Mesenchymal stem cell (in vitro differentiated cells and primary cell): Measurements from ENCODE around the gene CRYBG1.

ENCODE experiments used
- DNase-seq: peaks from one replicate; pipeline ENCODE4 v3.0.0-alpha.2; 2013
- H2AFZ ChIP-seq: one replicate; pipeline ENCODE4 v1.6.1; 2013; ENCODE audit warnings: low read depth, mild to moderate bottlenecking, control low read depth, inconsistent platforms, low read length, moderate library complexity
- H2AK5ac ChIP-seq: 2 replicates; pipeline ENCODE4 v1.6.1; 2013; ENCODE audit warnings: low read length, moderate library complexity, mild to moderate bottlenecking, inconsistent platforms; ENCODE audit not compliant: severe bottlenecking
- H2BK120ac ChIP-seq: one replicate; pipeline ENCODE4 v1.6.1; 2013; ENCODE audit warnings: low read depth, mild to moderate bottlenecking, inconsistent platforms, low read length, moderate library complexity
- H2BK12ac ChIP-seq, 2 experiments: one replicate each; pipeline ENCODE4 v1.6.1; 2013; ENCODE audit warnings: inconsistent platforms in 2 of 2, low read length in 2 of 2, mild to moderate bottlenecking in 2 of 2, moderate library complexity in 2 of 2, control low read depth in 1 of 2
- H2BK15ac ChIP-seq: one replicate; pipeline ENCODE4 v1.6.1; 2013; ENCODE audit warnings: mild to moderate bottlenecking, low read depth, inconsistent platforms; ENCODE audit not compliant: poor library complexity, severe bottlenecking
- H2BK5ac ChIP-seq: 2 replicates; pipeline ENCODE4 v1.6.1; 2013; ENCODE audit warnings: low read depth, mild to moderate bottlenecking, low read length, control low read depth, inconsistent platforms; ENCODE audit not compliant: poor library complexity, severe bottlenecking
- H3K14ac ChIP-seq, 2 experiments: one replicate each; pipeline ENCODE4 v1.6.1; 2013; ENCODE audit warnings: inconsistent platforms in 2 of 2, low read length in 2 of 2, control low read depth in 1 of 2, mild to moderate bottlenecking in 1 of 2, moderate library complexity in 1 of 2
- H3K18ac ChIP-seq, 2 experiments: one replicate each; pipeline ENCODE4 v1.6.1; 2013; ENCODE audit warnings: inconsistent platforms in 2 of 2, low read length in 2 of 2, control low read depth in 1 of 2, low read depth in 1 of 2, mild to moderate bottlenecking in 1 of 2
- H3K23ac ChIP-seq, 2 experiments: one replicate each; pipeline ENCODE4 v1.6.1; 2013; ENCODE audit warnings: inconsistent platforms in 2 of 2, low read length in 2 of 2, mild to moderate bottlenecking in 2 of 2, moderate library complexity in 2 of 2, control low read depth in 1 of 2
- H3K27ac ChIP-seq: 2 replicates; pipeline ENCODE4 v1.5.1; 2013; ENCODE audit warnings: mild to moderate bottlenecking, moderate library complexity, low read length, control low read depth, inconsistent platforms; ENCODE audit not compliant: poor library complexity, severe bottlenecking
- H3K27me3 ChIP-seq, 2 experiments: 2 replicates each; pipeline versions ENCODE4 v1.6.1 to v1.7.0; 2013; ENCODE audit warnings: low read length in 2 of 2, mild to moderate bottlenecking in 2 of 2, moderate library complexity in 2 of 2, control low read depth in 1 of 2, inconsistent platforms in 1 of 2; ENCODE audit not compliant: control insufficient read depth in 1 of 2, insufficient read depth in 1 of 2
- H3K36me3 ChIP-seq, 2 experiments: 2 replicates each; pipeline versions ENCODE4 v1.6.1 to v1.7.0; 2013; ENCODE audit warnings: low read length in 2 of 2, control low read depth in 1 of 2, inconsistent platforms in 1 of 2, low read depth in 1 of 2, mild to moderate bottlenecking in 1 of 2; ENCODE audit not compliant: insufficient read depth in 2 of 2, control insufficient read depth in 1 of 2
- H3K4ac ChIP-seq, 2 experiments: one replicate each; pipeline ENCODE4 v1.6.1; 2013; ENCODE audit warnings: inconsistent platforms in 2 of 2, low read length in 2 of 2, mild to moderate bottlenecking in 2 of 2, moderate library complexity in 2 of 2, control low read depth in 1 of 2, low read depth in 1 of 2
- H3K4me1 ChIP-seq: 2 replicates; pipeline ENCODE4 v1.6.1; 2013; ENCODE audit warnings: low read depth, low read length, control low read depth; ENCODE audit not compliant: control insufficient read depth, insufficient read depth
- H3K4me2 ChIP-seq: 2 replicates; pipeline ENCODE4 v1.6.1; 2013; ENCODE audit warnings: low read length, mild to moderate bottlenecking, inconsistent platforms; ENCODE audit not compliant: poor library complexity, severe bottlenecking
- H3K4me3 ChIP-seq, 2 experiments: 2 replicates each; pipeline versions ENCODE4 v1.5.1 to v1.7.0; 2013; ENCODE audit warnings: low read length in 2 of 2, mild to moderate bottlenecking in 2 of 2, control low read depth in 1 of 2, low read depth in 1 of 2; ENCODE audit not compliant: insufficient read depth in 1 of 2
- H3K79me1 ChIP-seq: replicated peaks from 2 replicates; pipeline ENCODE4 v1.6.1; 2013; ENCODE audit warnings: mild to moderate bottlenecking, control low read depth, low read length, inconsistent platforms; ENCODE audit not compliant: poor library complexity, severe bottlenecking
- H3K9ac ChIP-seq: 2 replicates; pipeline ENCODE4 v1.7.0; 2013; ENCODE audit warnings: mild to moderate bottlenecking, low read length, moderate library complexity
- H3K9me3 ChIP-seq: 2 replicates; pipeline ENCODE4 v1.7.0; 2013; ENCODE audit warnings: mild to moderate bottlenecking, low read length; ENCODE audit not compliant: control insufficient read depth
- H4K8ac ChIP-seq: one replicate; pipeline ENCODE4 v1.6.1; 2013; ENCODE audit warnings: inconsistent platforms, mild to moderate bottlenecking, low read length, moderate library complexity
- H4K91ac ChIP-seq: one replicate; pipeline ENCODE4 v1.6.1; 2013; ENCODE audit warnings: mild to moderate bottlenecking, low read length, inconsistent platforms
- WGBS: methylation state at CpG from one replicate; pipeline ENCODE4 v1.1.7; 2013; ENCODE audit warnings: mixed read lengths; 5-methylcytosine and 5-hydroxymethylcytosine counted together

The CRYBG1 gene

DNA sequence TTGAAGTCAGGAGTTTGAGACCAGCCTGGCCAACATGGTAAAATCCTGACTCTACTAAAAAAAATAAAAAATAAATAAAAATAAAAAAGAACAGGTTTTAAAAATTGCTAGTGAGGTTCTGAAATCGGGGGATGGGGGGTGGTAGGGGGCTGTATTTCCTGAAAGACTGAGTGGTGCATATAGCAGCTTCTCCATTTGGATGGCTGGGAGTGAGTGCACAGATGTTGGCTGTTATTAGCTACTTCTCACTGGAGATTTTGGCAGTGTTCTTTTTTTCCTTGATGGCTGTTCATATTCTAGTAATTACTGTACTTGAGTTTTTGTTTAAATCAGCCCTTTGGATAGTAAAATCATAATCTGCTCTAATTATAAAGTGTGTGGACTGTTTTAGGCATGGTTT is 189.0 kb downstream of the CRYBG1 start:
- no peak overlapping the region for H3K14ac ChIP-seq
- no peak overlapping the region for H3K4me2 ChIP-seq
- H2AK5ac ChIP-seq, result no peak overlapping the region
- DNase-seq, result no peak
- no peak overlapping the region for H2BK5ac ChIP-seq
- no peak overlapping the region for H2AFZ ChIP-seq
- H3K23ac ChIP-seq, result no peak overlapping the region
- no peaks in the 10 kb centered on the region for H3K9me3 ChIP-seq
- no peaks in the 10 kb centered on the region for H3K27me3 ChIP-seq
- peaks cover 2% of the 10 kb centered on the region for H3K4me1 ChIP-seq
- no peak overlapping the region for H2BK120ac ChIP-seq
- 81% methylated on average over 1 of the region's 1 CpG for WGBS
- no peak overlapping the region for H4K8ac ChIP-seq
- no peak overlapping the region for H3K9ac ChIP-seq
- no peak overlapping the region for H3K4me3 ChIP-seq
- no peak overlapping the region for H3K27ac ChIP-seq
- peaks cover 1% of the 10 kb centered on the region for H3K79me1 ChIP-seq
- no peak overlapping the region for H2BK15ac ChIP-seq
- H3K36me3 ChIP-seq, result peaks cover 0 to 56% of the 10 kb centered on the region in 2 experiments
- no peak overlapping the region for H3K4ac ChIP-seq
- no peak overlapping the region for H2BK12ac ChIP-seq
- no peak overlapping the region for H4K91ac ChIP-seq
- H3K18ac ChIP-seq, result no peak overlapping the region

GRCh38 chr6:106551155-106551554 is 190.6 kb downstream of the CRYBG1 start:
- H3K9me3 ChIP-seq, result no peaks in the 10 kb centered on the region
- H2BK12ac ChIP-seq, result no peak overlapping the region
- H2BK120ac ChIP-seq, result no peak overlapping the region
- no peak overlapping the region for H3K4me2 ChIP-seq
- H2BK15ac ChIP-seq, result no peak overlapping the region
- H3K4me3 ChIP-seq, result no peak overlapping the region
- H3K9ac ChIP-seq, result no peak overlapping the region
- no peak overlapping the region for H2BK5ac ChIP-seq
- WGBS, result 100% methylated on average over 1 of the region's 3 CpGs
- H3K79me1 ChIP-seq, result peaks cover 1% of the 10 kb centered on the region
- no peak overlapping the region for H3K18ac ChIP-seq
- no peak for DNase-seq
- peaks cover 0 to 60% of the 10 kb centered on the region in 2 experiments for H3K36me3 ChIP-seq
- no peak overlapping the region for H3K4ac ChIP-seq
- H2AK5ac ChIP-seq, result no peak overlapping the region
- no peak overlapping the region for H4K91ac ChIP-seq
- no peak overlapping the region for H2AFZ ChIP-seq
- no peak overlapping the region for H3K23ac ChIP-seq
- H3K27ac ChIP-seq, result no peak overlapping the region
- no peaks in the 10 kb centered on the region for H3K27me3 ChIP-seq
- no peak overlapping the region for H3K14ac ChIP-seq
- no peak overlapping the region for H4K8ac ChIP-seq
- H3K4me1 ChIP-seq, result peaks cover 2% of the 10 kb centered on the region

DNA sequence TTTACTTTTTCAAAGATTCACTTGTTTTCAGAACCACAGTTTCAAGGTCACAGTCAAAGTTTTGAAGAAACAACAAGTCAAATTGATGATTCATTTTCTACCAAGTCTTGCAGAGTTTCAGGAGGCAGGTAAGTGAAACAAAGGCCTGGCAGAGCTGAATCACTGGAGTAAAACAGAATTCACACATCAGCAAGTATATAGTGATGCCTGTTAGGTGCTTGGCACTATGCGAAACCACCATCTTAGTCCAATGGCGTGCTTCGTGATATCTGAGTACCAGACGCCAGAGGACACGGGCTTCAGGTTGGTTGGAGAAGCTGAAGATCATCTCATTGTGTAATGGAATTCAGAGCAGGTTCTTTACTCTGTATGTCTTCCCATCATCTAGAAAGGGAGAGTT is 192.9 kb downstream of the CRYBG1 start:
- Histone ChIP-seq H2AK5ac (no peak overlapping the region), H3K4me2 (no peak overlapping the region), H3K4ac (no peak overlapping the region), H2BK12ac (no peak overlapping the region), H2BK15ac (no peak overlapping the region), H3K14ac (no peak overlapping the region), H3K23ac (no peak overlapping the region), H4K8ac (no peak overlapping the region), H4K91ac (no peak overlapping the region), H3K9ac (no peak overlapping the region), H3K4me1 (no peaks in the 10 kb centered on the region), H3K27ac (no peak overlapping the region), H2BK5ac (no peak overlapping the region), H3K36me3 (peaks cover 0 to 75% of the 10 kb centered on the region in 2 experiments), H3K9me3 (no peaks in the 10 kb centered on the region), H3K27me3 (no peaks in the 10 kb centered on the region), H3K4me3 (no peak overlapping the region), H2AFZ (no peak overlapping the region), H3K79me1 (peaks cover 1% of the 10 kb centered on the region), H3K18ac (no peak overlapping the region), H2BK120ac (no peak overlapping the region)
- WGBS, result 94% methylated on average over 5 of the region's 5 CpGs
- DNase-seq, result no peak

- Histone ChIP-seq H3K9ac (no peak overlapping the region), H3K27ac (no peak overlapping the region), H3K4me2 (no peak overlapping the region), H2AK5ac (no peak overlapping the region), H3K79me1 (no peaks in the 10 kb centered on the region), H3K4me3 (no peak overlapping the region), H3K9me3 (no peaks in the 10 kb centered on the region), H4K8ac (no peak overlapping the region), H3K4me1 (no peaks in the 10 kb centered on the region), H4K91ac (no peak overlapping the region), H3K23ac (no peak overlapping the region), H3K36me3 (peaks cover 0 to 80% of the 10 kb centered on the region in 2 experiments), H2BK15ac (no peak overlapping the region), H3K14ac (no peak overlapping the region), H2AFZ (no peak overlapping the region), H2BK120ac (no peak overlapping the region), H3K27me3 (no peaks in the 10 kb centered on the region), H2BK12ac (no peak overlapping the region), H3K4ac (no peak overlapping the region), H2BK5ac (no peak overlapping the region), H3K18ac (no peak overlapping the region)
- WGBS, result 90% methylated on average over 3 of the region's 5 CpGs
- no peak for DNase-seq
Measured at GRCh38 chr6:106555767-106556166, 195.2 kb downstream of the CRYBG1 start.
